Measurements from ENCODE around the gene ADAMTS7. TPM values are rescaled to one million over a fixed set of nuclear protein-coding genes. Genes with fewer than 3 reads are reported as not detected.
"Not testable (repeated sequence)": the region's sequence is repeated elsewhere in the genome, so short reads cannot be mapped to it uniquely, and the experiment has no call there.

Gene ADAMTS7
- total and polyA plus RNA-seq, 2 donors (not counting 3 experiments of a cell fraction or from before 2014, with no cell fraction given): 49.6 to 64.7 TPM

DNA sequence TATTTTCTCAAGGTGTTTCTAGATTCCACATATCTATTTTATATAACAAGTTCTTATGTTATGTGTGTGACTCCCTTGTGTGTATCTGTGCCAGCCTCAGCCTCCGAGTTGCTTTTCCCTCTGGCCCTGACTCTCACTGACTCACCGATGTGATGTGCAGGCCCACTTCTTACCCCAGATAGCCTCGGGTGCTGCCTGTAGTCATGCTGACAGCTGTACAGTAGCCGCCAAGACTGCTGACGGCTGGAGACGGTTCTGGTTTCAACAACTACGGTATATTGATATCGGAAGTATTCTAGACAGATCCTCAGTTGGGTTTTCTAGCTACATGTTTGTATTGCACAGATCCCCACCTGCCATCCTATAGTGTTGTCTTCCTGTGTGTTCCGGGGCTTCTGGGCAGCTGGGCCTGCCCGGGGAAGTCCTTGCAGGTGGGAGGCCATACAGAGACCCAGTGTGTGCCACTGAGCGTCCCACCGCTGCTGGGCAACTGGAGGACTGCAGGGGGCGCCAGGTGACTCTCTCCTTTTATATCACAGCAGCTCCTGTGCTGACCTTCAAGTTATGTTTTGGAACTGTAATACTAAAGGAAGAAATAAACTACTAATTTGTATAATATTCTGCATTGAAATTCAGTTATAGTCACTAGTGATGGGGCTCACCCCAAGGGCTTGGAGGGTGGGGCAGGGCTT lies 55.2 kb downstream of the ADAMTS7 start:
- H4K20me1 ChIP-seq (replicated peaks; ENCODE audit: control insufficient read depth, extremely low read depth, insufficient read depth, low read length); H3K79me2 ChIP-seq (ENCODE audit: control insufficient read depth, insufficient read depth, low read length); H3K4me3 ChIP-seq (replicated peaks in 1 of 3; ENCODE audit: insufficient read depth in 1 of 3, low read depth in 1 of 3, low read length in 3 of 3); H3K9me3 ChIP-seq (replicated peaks; ENCODE audit: control insufficient read depth, insufficient read depth, low read length); H3K36me3 ChIP-seq (ENCODE audit: control insufficient read depth in 2 of 2, extremely low read depth in 1 of 2, insufficient read depth in 2 of 2, low read length in 2 of 2); POLR2A ChIA-PET; H3K9me1 ChIP-seq (replicated peaks; ENCODE audit: control insufficient read depth, extremely low read depth, insufficient read depth, low read length); H3K27me3 ChIP-seq (ENCODE audit: control insufficient read depth in 2 of 2, insufficient read depth in 2 of 2, low read length in 2 of 2); H3K4me2 ChIP-seq (ENCODE audit: insufficient read depth, low read length); BruUV-seq (replicated peaks); H2AFZ ChIP-seq (ENCODE audit: low read depth, low read length); H3K9ac ChIP-seq (replicated peaks; ENCODE audit: extremely low read depth, insufficient read depth, low read length); FAIRE-seq; dilution Hi-C loops (cut with MboI; ENCODE audit: extremely low pct_ligation_motif_present, low sequenced_read_pairs): not testable (repeated sequence)
- CTCF ChIA-PET: interaction anchor here (0.6 to 1.3 kb wide), 4 partner anchors 51 to 117 kb away, joined by 3 to 6 read pairs (median 4); no protein-coding TSS in a partner anchor
- peak; percentile 10 for TF ChIP-seq POLR2AphosphoS5 (IDR thresholded peaks at IDR 0.05; ENCODE audit: insufficient read depth, low read depth, low read length)
- TF ChIP-seq, protein P1, sequence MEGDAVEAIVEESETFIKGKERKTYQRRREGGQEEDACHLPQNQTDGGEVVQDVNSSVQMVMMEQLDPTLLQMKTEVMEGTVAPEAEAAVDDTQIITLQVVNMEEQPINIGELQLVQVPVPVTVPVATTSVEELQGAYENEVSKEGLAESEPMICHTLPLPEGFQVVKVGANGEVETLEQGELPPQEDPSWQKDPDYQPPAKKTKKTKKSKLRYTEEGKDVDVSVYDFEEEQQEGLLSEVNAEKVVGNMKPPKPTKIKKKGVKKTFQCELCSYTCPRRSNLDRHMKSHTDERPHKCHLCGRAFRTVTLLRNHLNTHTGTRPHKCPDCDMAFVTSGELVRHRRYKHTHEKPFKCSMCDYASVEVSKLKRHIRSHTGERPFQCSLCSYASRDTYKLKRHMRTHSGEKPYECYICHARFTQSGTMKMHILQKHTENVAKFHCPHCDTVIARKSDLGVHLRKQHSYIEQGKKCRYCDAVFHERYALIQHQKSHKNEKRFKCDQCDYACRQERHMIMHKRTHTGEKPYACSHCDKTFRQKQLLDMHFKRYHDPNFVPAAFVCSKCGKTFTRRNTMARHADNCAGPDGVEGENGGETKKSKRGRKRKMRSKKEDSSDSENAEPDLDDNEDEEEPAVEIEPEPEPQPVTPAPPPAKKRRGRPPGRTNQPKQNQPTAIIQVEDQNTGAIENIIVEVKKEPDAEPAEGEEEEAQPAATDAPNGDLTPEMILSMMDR (IDR thresholded peaks at IDR 0.05; ENCODE audit: extremely low read depth in 1 of 2, insufficient read depth in 1 of 2, low read depth in 1 of 2, low read length in 2 of 2): peak in 1 of 2 donors; percentile 43
- peak; percentile 36 for DNase-seq (ENCODE audit: low read depth, low spot score)
- Histone ChIP-seq H3K27ac (ENCODE audit: insufficient read depth, low read depth, low read length) (peak overlapping the region; percentile 100), H3K4me1 (ENCODE audit: control insufficient read depth, extremely low read depth, insufficient read depth, low read length) (peaks cover 24% of the 10 kb centered on the region)
- intact Hi-C loops (cut with micrococcal nuclease): loop anchor here (1.0 to 10.0 kb wide), 3 partner anchors 52 to 441 kb away; partner anchors contain the start of gene MORF4L1

DNA sequence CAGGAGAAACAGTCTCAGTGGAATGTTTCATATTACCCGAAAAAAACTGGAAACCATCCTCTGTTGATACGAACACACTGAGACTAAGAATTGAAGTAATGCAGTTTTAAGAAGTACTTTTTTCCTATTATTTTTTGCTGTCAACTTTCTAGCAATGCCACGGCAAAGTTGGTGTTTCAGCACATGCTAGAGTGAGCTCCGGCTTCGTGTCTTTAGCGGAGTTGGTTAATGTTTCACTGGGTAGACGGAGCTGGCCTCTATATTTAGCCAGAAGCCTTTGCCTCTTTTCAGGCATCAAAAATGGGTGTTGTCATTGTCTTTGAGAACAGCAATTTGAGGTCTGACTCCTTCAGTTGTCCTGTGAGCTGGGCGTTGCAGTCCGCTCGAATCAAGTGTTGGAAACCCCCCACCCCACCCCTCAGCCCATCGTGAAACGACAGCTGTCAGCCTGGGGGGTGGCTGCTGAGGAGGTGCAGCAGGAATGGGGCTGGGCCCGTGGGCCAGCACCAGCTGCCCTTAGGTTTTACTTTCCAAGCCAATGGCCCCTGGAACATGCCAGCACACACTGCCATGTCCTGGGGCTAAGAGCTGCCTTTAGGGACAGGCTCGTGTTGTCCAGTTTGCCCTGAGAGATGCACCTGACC lies 56.5 kb downstream of the ADAMTS7 start:
- H3K9me1 ChIP-seq (replicated peaks; ENCODE audit: control insufficient read depth, extremely low read depth, insufficient read depth, low read length); dilution Hi-C loops (cut with MboI; ENCODE audit: extremely low pct_ligation_motif_present, low sequenced_read_pairs); H3K79me2 ChIP-seq (ENCODE audit: control insufficient read depth, insufficient read depth, low read length); H3K27ac ChIP-seq (ENCODE audit: insufficient read depth, low read depth, low read length); BruUV-seq (replicated peaks); H4K20me1 ChIP-seq (replicated peaks; ENCODE audit: control insufficient read depth, extremely low read depth, insufficient read depth, low read length); POLR2A ChIA-PET; DNase-seq (ENCODE audit: low read depth, low spot score); H3K4me3 ChIP-seq (replicated peaks in 1 of 3; ENCODE audit: insufficient read depth in 1 of 3, low read depth in 1 of 3, low read length in 3 of 3); H2AFZ ChIP-seq (ENCODE audit: low read depth, low read length); H3K36me3 ChIP-seq (ENCODE audit: control insufficient read depth in 2 of 2, extremely low read depth in 1 of 2, insufficient read depth in 2 of 2, low read length in 2 of 2); CTCF ChIA-PET; H3K27me3 ChIP-seq (ENCODE audit: control insufficient read depth in 2 of 2, insufficient read depth in 2 of 2, low read length in 2 of 2); H3K9ac ChIP-seq (replicated peaks; ENCODE audit: extremely low read depth, insufficient read depth, low read length); H3K9me3 ChIP-seq (replicated peaks; ENCODE audit: control insufficient read depth, insufficient read depth, low read length); H3K4me2 ChIP-seq (ENCODE audit: insufficient read depth, low read length): not testable (repeated sequence)
- intact Hi-C loops (cut with micrococcal nuclease): loop anchor here (10.0 kb wide), 1 partner anchor 440 kb away; no protein-coding TSS in a partner anchor
- H3K4me1 ChIP-seq (ENCODE audit: control insufficient read depth, extremely low read depth, insufficient read depth, low read length): peaks cover 18% of the 10 kb centered on the region
- peak; percentile 18 for FAIRE-seq

DNA sequence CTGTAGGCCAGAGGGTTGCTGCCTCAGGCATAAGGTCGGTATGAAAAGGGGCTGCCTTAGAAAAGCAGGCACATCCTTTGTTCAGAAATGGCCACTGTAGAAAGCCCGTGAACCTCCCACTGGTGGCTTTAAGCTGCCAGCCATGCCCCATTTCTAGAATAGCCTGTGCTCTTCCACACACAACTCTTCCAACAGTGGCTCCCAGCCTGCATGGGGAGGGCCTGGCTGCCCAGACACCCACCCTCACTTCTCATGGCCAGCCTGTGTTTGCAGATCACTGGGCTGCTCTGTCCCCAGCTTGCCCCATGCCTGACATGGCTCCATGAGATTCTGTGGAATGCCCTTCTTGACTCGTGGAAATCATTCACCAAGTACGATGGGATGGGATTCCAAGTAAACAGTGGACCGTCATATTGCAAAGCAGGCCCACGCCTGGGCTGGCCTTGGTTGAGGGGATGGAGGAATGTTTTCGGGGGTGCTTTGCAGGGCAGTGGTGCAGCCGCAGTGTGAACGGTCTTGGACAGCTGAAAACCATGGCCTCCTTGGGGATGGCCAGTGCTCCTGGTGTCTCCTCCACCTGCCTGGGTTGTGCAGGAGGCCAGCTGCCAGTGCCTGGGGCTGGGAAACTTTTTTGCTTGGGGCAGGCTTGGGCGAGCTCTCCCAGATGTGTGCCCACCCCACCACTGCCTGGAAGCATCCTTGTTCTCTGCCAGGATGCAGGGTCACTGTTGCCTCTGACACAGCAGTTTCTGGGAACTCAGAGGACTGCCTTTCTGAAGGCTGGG lies 57.3 kb downstream of the ADAMTS7 start:
- DNase-seq (ENCODE audit: low read depth, low spot score); H3K36me3 ChIP-seq (ENCODE audit: control insufficient read depth in 2 of 2, extremely low read depth in 1 of 2, insufficient read depth in 2 of 2, low read length in 2 of 2); H3K27me3 ChIP-seq (ENCODE audit: control insufficient read depth in 2 of 2, insufficient read depth in 2 of 2, low read length in 2 of 2); H3K79me2 ChIP-seq (ENCODE audit: control insufficient read depth, insufficient read depth, low read length); H3K27ac ChIP-seq (ENCODE audit: insufficient read depth, low read depth, low read length); H3K4me3 ChIP-seq (replicated peaks in 1 of 3; ENCODE audit: insufficient read depth in 1 of 3, low read depth in 1 of 3, low read length in 3 of 3); H3K4me2 ChIP-seq (ENCODE audit: insufficient read depth, low read length); FAIRE-seq; CTCF ChIA-PET; H3K9ac ChIP-seq (replicated peaks; ENCODE audit: extremely low read depth, insufficient read depth, low read length); H4K20me1 ChIP-seq (replicated peaks; ENCODE audit: control insufficient read depth, extremely low read depth, insufficient read depth, low read length); BruUV-seq (replicated peaks); POLR2A ChIA-PET; H3K9me3 ChIP-seq (replicated peaks; ENCODE audit: control insufficient read depth, insufficient read depth, low read length); H3K9me1 ChIP-seq (replicated peaks; ENCODE audit: control insufficient read depth, extremely low read depth, insufficient read depth, low read length); dilution Hi-C loops (cut with MboI; ENCODE audit: extremely low pct_ligation_motif_present, low sequenced_read_pairs); H2AFZ ChIP-seq (ENCODE audit: low read depth, low read length): not testable (repeated sequence)
- H3K4me1 ChIP-seq (ENCODE audit: control insufficient read depth, extremely low read depth, insufficient read depth, low read length): peaks cover 18% of the 10 kb centered on the region
- intact Hi-C loops (cut with micrococcal nuclease): loop anchor here (10.0 kb wide), 1 partner anchor 439 kb away; no protein-coding TSS in a partner anchor

Measured in endothelial cell of umbilical vein (primary cell).